Measurements from ENCODE around the gene SH3RF3. TPM values are rescaled to one million over a fixed set of nuclear protein-coding genes. Genes with fewer than 3 reads are reported as not detected.

The SH3RF3 gene
- total and polyA plus RNA-seq, 2 of the 13 experiments (the other 11 are each of a cell fraction or from before 2014, with no cell fraction given), result 0.04 TPM; not detected in 1

GRCh38 chr2:109195193-109196045 is 66.4 kb downstream of the SH3RF3 start (continued):
- TF ChIP-seq PATZ1 (CRISPR knock-in tag; IDR thresholded peaks at IDR 0.05), result no peak
- TF ChIP-seq MBNL3 (CRISPR knock-in tag; conservative IDR thresholded peaks at IDR 0.05), result no peak
- no peak for TF ChIP-seq ZBTB10 (CRISPR knock-in tag; IDR thresholded peaks at IDR 0.05; ENCODE audit: borderline replicate concordance)
- no peak for TF ChIP-seq NR3C1 (CRISPR knock-in tag; IDR thresholded peaks at IDR 0.05)
- no peak for TF ChIP-seq NR2F1 (CRISPR knock-in tag; IDR thresholded peaks at IDR 0.05)
- no peak for TF ChIP-seq SOX13 (IDR thresholded peaks at IDR 0.05)
- no peak for TF ChIP-seq SOX13 (CRISPR knock-in tag; conservative IDR thresholded peaks at IDR 0.05 in 1 of 2, IDR thresholded peaks at IDR 0.05 in 1 of 2)
